Measurements from ENCODE around the gene OR1L6.

DNA sequence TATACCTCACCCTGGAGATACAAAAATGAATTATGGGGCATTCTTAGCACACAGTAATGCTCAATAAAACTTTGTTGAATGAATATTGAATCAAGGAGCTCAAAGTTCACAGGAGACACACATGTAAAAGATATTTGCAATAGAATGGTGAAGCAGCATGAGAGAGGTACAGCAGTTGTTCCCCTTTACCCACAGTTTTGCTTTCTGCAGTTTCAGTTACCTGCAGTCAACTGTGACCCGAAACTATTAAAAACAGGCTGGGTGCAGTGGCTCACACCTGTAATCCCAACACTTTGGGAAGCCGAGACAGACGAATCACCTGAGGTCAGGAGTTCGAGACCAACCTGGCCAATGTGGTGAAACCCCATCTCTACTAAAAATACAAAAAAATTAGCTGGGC is 44.2 kb downstream of the OR1L6 start:
- TF ChIP-seq POLR2AphosphoS5 (IDR thresholded peaks at IDR 0.05) (no peak), POLR2A (IDR thresholded peaks at IDR 0.05) (no peak)
- TF ChIP-seq, protein P1, sequence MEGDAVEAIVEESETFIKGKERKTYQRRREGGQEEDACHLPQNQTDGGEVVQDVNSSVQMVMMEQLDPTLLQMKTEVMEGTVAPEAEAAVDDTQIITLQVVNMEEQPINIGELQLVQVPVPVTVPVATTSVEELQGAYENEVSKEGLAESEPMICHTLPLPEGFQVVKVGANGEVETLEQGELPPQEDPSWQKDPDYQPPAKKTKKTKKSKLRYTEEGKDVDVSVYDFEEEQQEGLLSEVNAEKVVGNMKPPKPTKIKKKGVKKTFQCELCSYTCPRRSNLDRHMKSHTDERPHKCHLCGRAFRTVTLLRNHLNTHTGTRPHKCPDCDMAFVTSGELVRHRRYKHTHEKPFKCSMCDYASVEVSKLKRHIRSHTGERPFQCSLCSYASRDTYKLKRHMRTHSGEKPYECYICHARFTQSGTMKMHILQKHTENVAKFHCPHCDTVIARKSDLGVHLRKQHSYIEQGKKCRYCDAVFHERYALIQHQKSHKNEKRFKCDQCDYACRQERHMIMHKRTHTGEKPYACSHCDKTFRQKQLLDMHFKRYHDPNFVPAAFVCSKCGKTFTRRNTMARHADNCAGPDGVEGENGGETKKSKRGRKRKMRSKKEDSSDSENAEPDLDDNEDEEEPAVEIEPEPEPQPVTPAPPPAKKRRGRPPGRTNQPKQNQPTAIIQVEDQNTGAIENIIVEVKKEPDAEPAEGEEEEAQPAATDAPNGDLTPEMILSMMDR (IDR thresholded peaks at IDR 0.05): no peak

All from stomach (tissue), 4 donors.